ENCODE data around the gene TTLL10. TPM values are rescaled to one million over a fixed set of nuclear protein-coding genes. Genes with fewer than 3 reads are reported as not detected.

Gene TTLL10
- total RNA-seq: under 1 TPM in 2 of 8 experiments, not detected in 6; 0.43 to 0.59 TPM

GRCh38 chr1:1173793-1174415 lies at the start of gene TTLL10:
TTLL10 (plus strand) TSS chr1:1173880; CDS start chr1:1179216, 5,336 bp downstream.
- Histone ChIP-seq H3K4me3 (no peak within 1 kb of the TSS), H3K4me1 (replicated peaks in 1 of 2) (peaks cover 11 to 25% of the 10 kb centered on the region in 2 donors), H3K27ac (no peak within 1 kb of the TSS)
- 0 to 20% (median 3%) methylated on average over 1 to 4 of the region's 35 CpGs; no CpG with 5 or more reads in 4 of the 10 experiments for WGBS, 10 experiments
- in situ Hi-C loops (cut with MboI; ENCODE audit: low pct_unique_long_range_greater_than_20kb in 2 of 9, low sequenced_read_pairs in 9 of 9, unreplicated experiment in 9 of 9): loop anchor here in 1 of 9 experiments (25.0 kb wide), 1 partner anchor 88 kb away; the partner anchor contains the start of gene UBE2J2
- ATAC-seq (replicated peaks in 6 of 8): peak in 7 of 8 experiments; percentile 34 to 94 (median 82)

- no peak overlapping the region for H3K4me3 ChIP-seq
- no peak overlapping the region for H3K27ac ChIP-seq
- in situ Hi-C loops (cut with MboI; ENCODE audit: low pct_unique_long_range_greater_than_20kb in 2 of 9, low sequenced_read_pairs in 9 of 9, unreplicated experiment in 9 of 9): no loop called here
- H3K4me1 ChIP-seq (replicated peaks in 1 of 2): peaks cover 19 to 22% of the 10 kb centered on the region in 2 donors
- ATAC-seq (replicated peaks in 6 of 8): no peak
- 60 to 100% (median 83%) methylated on average over 1 to 7 of the region's 7 CpGs; no CpG with 5 or more reads in 4 of the 10 experiments for WGBS, 10 experiments
Observed at GRCh38 chr1:1124508-1124785, 49.2 kb upstream of the TTLL10 start.

GRCh38 chr1:1124786-1125642 lies 48.7 kb upstream of the TTLL10 start:
- peaks cover 19 to 23% of the 10 kb centered on the region in 2 donors for H3K4me1 ChIP-seq (replicated peaks in 1 of 2)
- H3K27ac ChIP-seq: no peak overlapping the region
- in situ Hi-C loops (cut with MboI; ENCODE audit: low pct_unique_long_range_greater_than_20kb in 2 of 9, low sequenced_read_pairs in 9 of 9, unreplicated experiment in 9 of 9): no loop called here
- WGBS, 10 experiments: 57 to 90% (median 74%) methylated on average over 1 to 19 of the region's 29 CpGs; no CpG with 5 or more reads in 3 of the 10 experiments
- H3K4me3 ChIP-seq: no peak overlapping the region
- no peak for ATAC-seq (replicated peaks in 6 of 8)

GRCh38 chr1:1125945-1126344 lies 47.7 kb upstream of the TTLL10 start:
- in situ Hi-C loops (cut with MboI; ENCODE audit: low pct_unique_long_range_greater_than_20kb in 2 of 9, low sequenced_read_pairs in 9 of 9, unreplicated experiment in 9 of 9): no loop called here
- no peak overlapping the region for H3K27ac ChIP-seq
- no peak overlapping the region for H3K4me3 ChIP-seq
- H3K4me1 ChIP-seq (replicated peaks in 1 of 2): peaks cover 19 to 23% of the 10 kb centered on the region in 2 donors
- 77 to 91% (median 82%) methylated on average over 2 to 7 of the region's 18 CpGs; no CpG with 5 or more reads in 6 of the 10 experiments for WGBS, 10 experiments
- ATAC-seq (replicated peaks in 6 of 8): no peak

- in situ Hi-C loops (cut with MboI; ENCODE audit: low pct_unique_long_range_greater_than_20kb in 2 of 9, low sequenced_read_pairs in 9 of 9, unreplicated experiment in 9 of 9): no loop called here
- WGBS, 10 experiments: 75 to 96% (median 83%) methylated on average over 1 to 11 of the region's 45 CpGs; no CpG with 5 or more reads in 6 of the 10 experiments
- peaks cover 18 to 23% of the 10 kb centered on the region in 2 donors for H3K4me1 ChIP-seq (replicated peaks in 1 of 2)
Observed at GRCh38 chr1:1127551-1128451, 45.9 kb upstream of the TTLL10 start.

GRCh38 chr1:1128454-1129139 lies 45.1 kb upstream of the TTLL10 start:
- H3K27ac ChIP-seq: no peak overlapping the region
- H3K4me3 ChIP-seq: no peak overlapping the region
- H3K4me1 ChIP-seq (replicated peaks in 1 of 2): peaks cover 16 to 20% of the 10 kb centered on the region in 2 donors
- WGBS, 10 experiments: 62 to 91% (median 86%) methylated on average over 7 to 21 of the region's 32 CpGs; no CpG with 5 or more reads in 5 of the 10 experiments
- ATAC-seq (replicated peaks in 6 of 8): peak in 4 of 8 experiments; percentile 7 to 19 (median 14)
- in situ Hi-C loops (cut with MboI; ENCODE audit: low pct_unique_long_range_greater_than_20kb in 2 of 9, low sequenced_read_pairs in 9 of 9, unreplicated experiment in 9 of 9): no loop called here

More at GRCh38 chr1:1127551-1128451, 45.9 kb upstream of the TTLL10 start:
- Histone ChIP-seq H3K4me3 (no peak overlapping the region), H3K27ac (no peak overlapping the region)
- ATAC-seq (replicated peaks in 6 of 8): no peak

GRCh38 chr1:1129381-1129821 lies 44.3 kb upstream of the TTLL10 start:
- 60 to 100% (median 83%) methylated on average over 1 to 18 of the region's 19 CpGs; no CpG with 5 or more reads in 1 of the 10 experiments for WGBS, 10 experiments
- in situ Hi-C loops (cut with MboI; ENCODE audit: low pct_unique_long_range_greater_than_20kb in 2 of 9, low sequenced_read_pairs in 9 of 9, unreplicated experiment in 9 of 9): no loop called here
- peaks cover 16 to 20% of the 10 kb centered on the region in 2 donors for H3K4me1 ChIP-seq (replicated peaks in 1 of 2)
- no peak overlapping the region for H3K27ac ChIP-seq
- H3K4me3 ChIP-seq: no peak overlapping the region
- no peak for ATAC-seq (replicated peaks in 6 of 8)

GRCh38 chr1:1130206-1131120 lies 43.2 kb upstream of the TTLL10 start:
- no peak for ATAC-seq (replicated peaks in 6 of 8)
- 60 to 96% (median 81%) methylated on average over 1 to 42 of the region's 43 CpGs; no CpG with 5 or more reads in 1 of the 10 experiments for WGBS, 10 experiments

GRCh38 chr1:1132042-1132950 lies 41.4 kb upstream of the TTLL10 start:
- 66 to 88% (median 75%) methylated on average over 2 to 27 of the region's 48 CpGs; no CpG with 5 or more reads in 5 of the 10 experiments for WGBS, 10 experiments
- in situ Hi-C loops (cut with MboI; ENCODE audit: low pct_unique_long_range_greater_than_20kb in 2 of 9, low sequenced_read_pairs in 9 of 9, unreplicated experiment in 9 of 9): no loop called here

More at GRCh38 chr1:1130206-1131120, 43.2 kb upstream of the TTLL10 start:
- in situ Hi-C loops (cut with MboI; ENCODE audit: low pct_unique_long_range_greater_than_20kb in 2 of 9, low sequenced_read_pairs in 9 of 9, unreplicated experiment in 9 of 9): no loop called here
- Histone ChIP-seq H3K27ac (no peak overlapping the region), H3K4me1 (replicated peaks in 1 of 2) (peaks cover 20 to 25% of the 10 kb centered on the region in 2 donors), H3K4me3 (no peak overlapping the region)

GRCh38 chr1:1132956-1133750 lies 40.5 kb upstream of the TTLL10 start:
- WGBS, 10 experiments: 0 to 96% (median 79%) methylated on average over 1 to 17 of the region's 32 CpGs; no CpG with 5 or more reads in 5 of the 10 experiments

More at GRCh38 chr1:1132042-1132950, 41.4 kb upstream of the TTLL10 start:
- H3K4me3 ChIP-seq: no peak overlapping the region
- peaks cover 23 to 29% of the 10 kb centered on the region in 2 donors for H3K4me1 ChIP-seq (replicated peaks in 1 of 2)
- ATAC-seq (replicated peaks in 6 of 8): no peak
- H3K27ac ChIP-seq: no peak overlapping the region

More at GRCh38 chr1:1132956-1133750, 40.5 kb upstream of the TTLL10 start:
- in situ Hi-C loops (cut with MboI; ENCODE audit: low pct_unique_long_range_greater_than_20kb in 2 of 9, low sequenced_read_pairs in 9 of 9, unreplicated experiment in 9 of 9): no loop called here
- H3K4me3 ChIP-seq: no peak overlapping the region
- no peak overlapping the region for H3K27ac ChIP-seq
- peaks cover 27 to 30% of the 10 kb centered on the region in 2 donors for H3K4me1 ChIP-seq (replicated peaks in 1 of 2)
- ATAC-seq (replicated peaks in 6 of 8): peak in 1 of 8 experiments; percentile 41
